Tibial nerve (tissue), 3 donors: Measurements from ENCODE around the gene SPTBN5.

Source experiments
- CTCF ChIP-seq, 5 experiments: fragments of 200-600 bp in 3 of 5; fragments of 450-650 bp in 2 of 5; sonication (generic) in 3 of 5; IDR thresholded peaks; one replicate each; pipeline ENCODE4 v1.5.1; 2016 to 2019; ENCODE audit warnings: antibody characterized with exemption in 5 of 5, mild to moderate bottlenecking in 3 of 5, moderate library complexity in 2 of 5
- POLR2A ChIP-seq, 2 donors: fragments of 450-650 bp; IDR thresholded peaks; one replicate each; pipeline ENCODE4 v1.6.1; 2017; ENCODE audit warnings: antibody characterized with exemption in 2 of 2, mild to moderate bottlenecking in 2 of 2, moderate library complexity in 2 of 2

- TF ChIP-seq CTCF (IDR thresholded peaks at IDR 0.05) = no peak
- no peak for TF ChIP-seq POLR2A (IDR thresholded peaks at IDR 0.05)
Measured at GRCh38 chr15:41874736-41875135, 19.1 kb downstream of the SPTBN5 start.
